Measurements from ENCODE around the gene CREBZF. TPM values are rescaled to one million over a fixed set of nuclear protein-coding genes. Genes with fewer than 3 reads are reported as not detected.
"Not testable (repeated sequence)": the region's sequence is repeated elsewhere in the genome, so short reads cannot be mapped to it uniquely, and the experiment has no call there.

The CREBZF gene
- total RNA-seq, 1 donor from 2014 or later, result 77.2 TPM

GRCh38 chr11:85679576-85679975 is 14.6 kb upstream of the CREBZF start:
- no peak for TF ChIP-seq CTCF (IDR thresholded peaks at IDR 0.05; ENCODE audit: unreplicated experiment)
- H3K9me3 Mint-ChIP-seq, result peaks cover 3% of the 10 kb centered on the region
- no peaks in the 10 kb centered on the region for H3K27me3 Mint-ChIP-seq (ENCODE audit: low read depth)
- no peak for DNase-seq (ENCODE audit: low spot score in 2 of 2, unreplicated experiment in 2 of 2)
- H3K27ac Mint-ChIP-seq, result no peak overlapping the region
- no peak overlapping the region for H3K4me3 Mint-ChIP-seq
- H3K36me3 Mint-ChIP-seq, result no peaks in the 10 kb centered on the region
- H3K4me1 Mint-ChIP-seq, result no peaks in the 10 kb centered on the region

GRCh38 chr11:85673393-85673792 is 8.5 kb upstream of the CREBZF start:
- H3K9me3 Mint-ChIP-seq, result peaks cover 16% of the 10 kb centered on the region
- H3K36me3 Mint-ChIP-seq, result no peaks in the 10 kb centered on the region
- no peaks in the 10 kb centered on the region for H3K27me3 Mint-ChIP-seq (ENCODE audit: low read depth)
- DNase-seq (ENCODE audit: low spot score in 2 of 2, unreplicated experiment in 2 of 2), result no peak
- no peaks in the 10 kb centered on the region for H3K4me1 Mint-ChIP-seq
- no peak for TF ChIP-seq CTCF (IDR thresholded peaks at IDR 0.05; ENCODE audit: unreplicated experiment)
- no peak overlapping the region for H3K27ac Mint-ChIP-seq
- no peak overlapping the region for H3K4me3 Mint-ChIP-seq

- DNase-seq (ENCODE audit: low spot score in 2 of 2, unreplicated experiment in 2 of 2), result no peak
- Mint-ChIP-seq H3K27me3 (ENCODE audit: low read depth) (no peaks in the 10 kb centered on the region), H3K4me1 (no peaks in the 10 kb centered on the region), H3K9me3 (peaks cover 16% of the 10 kb centered on the region), H3K36me3 (no peaks in the 10 kb centered on the region), H3K4me3 (no peak overlapping the region), H3K27ac (no peak overlapping the region)
- TF ChIP-seq CTCF (IDR thresholded peaks at IDR 0.05; ENCODE audit: unreplicated experiment), result no peak
These were observed 7.4 kb upstream of the CREBZF start for GRCh38 chr11:85672105-85672902.

- not testable (repeated sequence) for H3K4me3 Mint-ChIP-seq; DNase-seq (ENCODE audit: low spot score in 2 of 2, unreplicated experiment in 2 of 2); H3K4me1 Mint-ChIP-seq; H3K36me3 Mint-ChIP-seq; H3K27ac Mint-ChIP-seq; H3K27me3 Mint-ChIP-seq (ENCODE audit: low read depth)
- H3K9me3 Mint-ChIP-seq, result peaks cover 16% of the 10 kb centered on the region
These were observed 6.2 kb upstream of the CREBZF start for GRCh38 chr11:85670949-85671663.

- H3K27ac Mint-ChIP-seq, result no peak overlapping the region
- no peak for TF ChIP-seq CTCF (IDR thresholded peaks at IDR 0.05; ENCODE audit: unreplicated experiment)
- DNase-seq (ENCODE audit: low spot score in 2 of 2, unreplicated experiment in 2 of 2), result no peak
- H3K4me3 Mint-ChIP-seq, result no peak overlapping the region
- peaks cover 7% of the 10 kb centered on the region for H3K4me1 Mint-ChIP-seq
- no peaks in the 10 kb centered on the region for H3K27me3 Mint-ChIP-seq (ENCODE audit: low read depth)
- H3K36me3 Mint-ChIP-seq, result no peaks in the 10 kb centered on the region
- peaks cover 6% of the 10 kb centered on the region for H3K9me3 Mint-ChIP-seq
These were observed 3.2 kb upstream of the CREBZF start for GRCh38 chr11:85668157-85668556.

GRCh38 chr11:85666687-85667086 is 1.8 kb upstream of the CREBZF start:
- DNase-seq (ENCODE audit: low spot score in 2 of 2, unreplicated experiment in 2 of 2), result no peak
- no peak for TF ChIP-seq CTCF (IDR thresholded peaks at IDR 0.05; ENCODE audit: unreplicated experiment)
- Mint-ChIP-seq H3K27ac (no peak overlapping the region), H3K9me3 (no peaks in the 10 kb centered on the region), H3K4me1 (peaks cover 18% of the 10 kb centered on the region), H3K27me3 (ENCODE audit: low read depth) (no peaks in the 10 kb centered on the region), H3K36me3 (peaks cover 3% of the 10 kb centered on the region), H3K4me3 (no peak overlapping the region)

Data from mesothelial cell of epicardium (in vitro differentiated cells).